Panc1 (cell line): ENCODE results near the gene WDR75. TPM values are rescaled to one million over a fixed set of nuclear protein-coding genes. Genes with fewer than 3 reads are reported as not detected.

Source experiments
- ATAC-seq: fragments of 200-7000 bp; cut with Tn5 transposase; 2 replicates; pipeline ENCODE4 v1.9.1; 2020; ENCODE audit warnings: mild to moderate bottlenecking, moderate library complexity
- BruUV-seq: library from RNA; stranded (reverse); fragments of 400-500 nt; replicated peaks from 2 replicates; lab custom pipeline; 2021; lab: Mats Ljungman, UMichigan
- CTCF ChIA-PET: fragments of 300-600 bp; sonication (Branson Sonifier 250); formaldehyde crosslinking; loops from one replicate; lab custom pipeline; 2022; ENCODE audit warnings: antibody characterized with exemption; lab: Charles Lee
- POLR2A ChIA-PET: fragments of 300-600 bp; sonication (Branson Sonifier 250); formaldehyde crosslinking; loops from one replicate; lab custom pipeline; 2022; ENCODE audit warnings: antibody characterized with exemption; lab: Charles Lee
- DNase-seq: peaks from one replicate; pipeline ENCODE4 v3.0.0-alpha.2; 2010; ENCODE audit warnings: low read depth, low spot score
- H3K27ac ChIP-seq: 2 replicates; pipeline ENCODE4 v1.5.1; 2011; ENCODE audit warnings: mild to moderate bottlenecking, low read length, inconsistent platforms
- H3K27me3 ChIP-seq: fragments of 200-500 bp; sonication (Bioruptor generic); 2 replicates; pipeline ENCODE4 v1.6.0; 2014; ENCODE audit warnings: low read length, inconsistent platforms; ENCODE audit not compliant: control insufficient read depth, insufficient read depth
- H3K36me3 ChIP-seq: fragments of 200-500 bp; sonication (Bioruptor generic); 2 replicates; pipeline ENCODE4 v1.5.1; 2014; ENCODE audit warnings: inconsistent platforms, mild to moderate bottlenecking, low read length, moderate library complexity; ENCODE audit not compliant: control insufficient read depth, insufficient read depth
- H3K4me1 ChIP-seq: 2 replicates; pipeline ENCODE4 v1.5.1; 2011; ENCODE audit warnings: inconsistent platforms, mild to moderate bottlenecking, low read length, moderate library complexity; ENCODE audit not compliant: control insufficient read depth, insufficient read depth
- H3K4me3 ChIP-seq, 2 experiments: 2 replicates each; pipeline ENCODE4 v1.5.1; 2011 to 2012; ENCODE audit warnings: low read depth in 2 of 2, low read length in 2 of 2, mild to moderate bottlenecking in 2 of 2, inconsistent platforms in 1 of 2, moderate library complexity in 1 of 2
- H3K9me3 ChIP-seq: fragments of 200-500 bp; sonication (Bioruptor generic); 2 replicates; pipeline ENCODE4 v1.5.1; 2014; ENCODE audit warnings: low read depth, mild to moderate bottlenecking, inconsistent platforms, low read length, moderate library complexity; ENCODE audit not compliant: control insufficient read depth, insufficient read depth
- POLR2AphosphoS5 ChIP-seq: IDR thresholded peaks from 2 replicates; pipeline ENCODE4 v1.6.1; 2012; ENCODE audit warnings: mild to moderate bottlenecking, low read depth, low read length, moderate library complexity
- SIN3A ChIP-seq: IDR thresholded peaks from 2 replicates; pipeline ENCODE4 v1.6.1; 2012; ENCODE audit warnings: low read depth, mild to moderate bottlenecking, low read length, moderate library complexity, borderline replicate concordance; ENCODE audit not compliant: insufficient read depth
- TCF7L2 ChIP-seq: IDR thresholded peaks from 2 replicates; pipeline ENCODE4 v1.6.1; 2011; ENCODE audit warnings: mild to moderate bottlenecking, low read depth, low read length, inconsistent platforms
- in situ Hi-C: cut with HindIII; loops from 2 replicates; pipeline ENCODE4 v1.10.0; 2016; ENCODE audit warnings: low sequenced_read_pairs, low pct_unique_long_range_greater_than_20kb
- intact Hi-C: fragments of 100-400 bp; cut with micrococcal nuclease; formaldehyde crosslinking; loops from one replicate; pipeline ENCODE4 v1.10.0; 2022; ENCODE audit not compliant: unreplicated experiment
- total RNA-seq: library from RNA; stranded (reverse); gene quantifications from one replicate; pipeline ENCODE4 v1.2.1, GENCODE V29; 2021; ENCODE audit not compliant: unreplicated experiment
- TF ChIP-seq, protein P1 (sequence below), 2 experiments: IDR thresholded peaks; 2 replicates each; pipeline ENCODE4 v1.6.1; 2011 to 2012; ENCODE audit warnings: low read depth in 2 of 2, control low read depth in 1 of 2, low read length in 1 of 2, mild to moderate bottlenecking in 1 of 2, moderate library complexity in 1 of 2; ENCODE audit not compliant: insufficient read depth in 1 of 2
- TF ChIP-seq, protein P2 (sequence below): fragments of 450-650 bp; IDR thresholded peaks from 2 replicates; pipeline ENCODE4 v1.5.1; 2017; ENCODE audit warnings: mild to moderate bottlenecking

The WDR75 gene
- total RNA-seq, 1 experiment from 2014 or later = 58.3 TPM

DNA sequence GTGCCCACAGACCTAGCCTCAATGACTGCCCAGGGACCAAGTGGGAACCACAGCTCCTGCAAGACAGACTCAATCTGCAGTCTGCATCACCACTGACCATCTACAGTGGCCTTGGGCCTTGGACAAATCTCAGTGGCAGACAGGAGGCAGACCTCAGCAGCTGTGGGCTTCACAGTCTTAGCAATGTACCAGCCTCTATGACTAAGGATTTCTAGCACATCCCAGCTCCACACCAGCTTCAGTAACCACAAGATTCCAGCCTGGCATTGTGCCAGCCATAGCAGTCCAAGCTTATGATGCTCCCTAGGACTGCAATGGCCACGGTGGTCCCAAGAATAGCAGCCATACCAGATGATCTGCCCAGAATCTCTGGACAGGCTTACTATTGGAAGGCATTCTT lies 19.6 kb upstream of the WDR75 start:
- no peaks in the 10 kb centered on the region for H3K36me3 ChIP-seq
- intact Hi-C loops (no loop called here), in situ Hi-C loops (no loop called here)
- ChIA-PET CTCF (no interaction called here), POLR2A (no interaction called here)
- H3K4me1 ChIP-seq = no peaks in the 10 kb centered on the region
- ATAC-seq (no peak), DNase-seq (no peak)
- BruUV-seq = no TSS peak
- no peak overlapping the region for H3K4me3 ChIP-seq
- TF ChIP-seq, protein P1, sequence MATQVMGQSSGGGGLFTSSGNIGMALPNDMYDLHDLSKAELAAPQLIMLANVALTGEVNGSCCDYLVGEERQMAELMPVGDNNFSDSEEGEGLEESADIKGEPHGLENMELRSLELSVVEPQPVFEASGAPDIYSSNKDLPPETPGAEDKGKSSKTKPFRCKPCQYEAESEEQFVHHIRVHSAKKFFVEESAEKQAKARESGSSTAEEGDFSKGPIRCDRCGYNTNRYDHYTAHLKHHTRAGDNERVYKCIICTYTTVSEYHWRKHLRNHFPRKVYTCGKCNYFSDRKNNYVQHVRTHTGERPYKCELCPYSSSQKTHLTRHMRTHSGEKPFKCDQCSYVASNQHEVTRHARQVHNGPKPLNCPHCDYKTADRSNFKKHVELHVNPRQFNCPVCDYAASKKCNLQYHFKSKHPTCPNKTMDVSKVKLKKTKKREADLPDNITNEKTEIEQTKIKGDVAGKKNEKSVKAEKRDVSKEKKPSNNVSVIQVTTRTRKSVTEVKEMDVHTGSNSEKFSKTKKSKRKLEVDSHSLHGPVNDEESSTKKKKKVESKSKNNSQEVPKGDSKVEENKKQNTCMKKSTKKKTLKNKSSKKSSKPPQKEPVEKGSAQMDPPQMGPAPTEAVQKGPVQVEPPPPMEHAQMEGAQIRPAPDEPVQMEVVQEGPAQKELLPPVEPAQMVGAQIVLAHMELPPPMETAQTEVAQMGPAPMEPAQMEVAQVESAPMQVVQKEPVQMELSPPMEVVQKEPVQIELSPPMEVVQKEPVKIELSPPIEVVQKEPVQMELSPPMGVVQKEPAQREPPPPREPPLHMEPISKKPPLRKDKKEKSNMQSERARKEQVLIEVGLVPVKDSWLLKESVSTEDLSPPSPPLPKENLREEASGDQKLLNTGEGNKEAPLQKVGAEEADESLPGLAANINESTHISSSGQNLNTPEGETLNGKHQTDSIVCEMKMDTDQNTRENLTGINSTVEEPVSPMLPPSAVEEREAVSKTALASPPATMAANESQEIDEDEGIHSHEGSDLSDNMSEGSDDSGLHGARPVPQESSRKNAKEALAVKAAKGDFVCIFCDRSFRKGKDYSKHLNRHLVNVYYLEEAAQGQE (IDR thresholded peaks at IDR 0.05; ENCODE audit: insufficient read depth in 1 of 2, low read depth in 2 of 2, low read length in 1 of 2) = no peak
- no peak for TF ChIP-seq POLR2AphosphoS5
- no peak for TF ChIP-seq SIN3A
- no peak for TF ChIP-seq TCF7L2
- TF ChIP-seq, protein P2, sequence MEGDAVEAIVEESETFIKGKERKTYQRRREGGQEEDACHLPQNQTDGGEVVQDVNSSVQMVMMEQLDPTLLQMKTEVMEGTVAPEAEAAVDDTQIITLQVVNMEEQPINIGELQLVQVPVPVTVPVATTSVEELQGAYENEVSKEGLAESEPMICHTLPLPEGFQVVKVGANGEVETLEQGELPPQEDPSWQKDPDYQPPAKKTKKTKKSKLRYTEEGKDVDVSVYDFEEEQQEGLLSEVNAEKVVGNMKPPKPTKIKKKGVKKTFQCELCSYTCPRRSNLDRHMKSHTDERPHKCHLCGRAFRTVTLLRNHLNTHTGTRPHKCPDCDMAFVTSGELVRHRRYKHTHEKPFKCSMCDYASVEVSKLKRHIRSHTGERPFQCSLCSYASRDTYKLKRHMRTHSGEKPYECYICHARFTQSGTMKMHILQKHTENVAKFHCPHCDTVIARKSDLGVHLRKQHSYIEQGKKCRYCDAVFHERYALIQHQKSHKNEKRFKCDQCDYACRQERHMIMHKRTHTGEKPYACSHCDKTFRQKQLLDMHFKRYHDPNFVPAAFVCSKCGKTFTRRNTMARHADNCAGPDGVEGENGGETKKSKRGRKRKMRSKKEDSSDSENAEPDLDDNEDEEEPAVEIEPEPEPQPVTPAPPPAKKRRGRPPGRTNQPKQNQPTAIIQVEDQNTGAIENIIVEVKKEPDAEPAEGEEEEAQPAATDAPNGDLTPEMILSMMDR = no peak
- H3K9me3 ChIP-seq = no peaks in the 10 kb centered on the region
- H3K27me3 ChIP-seq = no peaks in the 10 kb centered on the region
- no peak overlapping the region for H3K27ac ChIP-seq

DNA sequence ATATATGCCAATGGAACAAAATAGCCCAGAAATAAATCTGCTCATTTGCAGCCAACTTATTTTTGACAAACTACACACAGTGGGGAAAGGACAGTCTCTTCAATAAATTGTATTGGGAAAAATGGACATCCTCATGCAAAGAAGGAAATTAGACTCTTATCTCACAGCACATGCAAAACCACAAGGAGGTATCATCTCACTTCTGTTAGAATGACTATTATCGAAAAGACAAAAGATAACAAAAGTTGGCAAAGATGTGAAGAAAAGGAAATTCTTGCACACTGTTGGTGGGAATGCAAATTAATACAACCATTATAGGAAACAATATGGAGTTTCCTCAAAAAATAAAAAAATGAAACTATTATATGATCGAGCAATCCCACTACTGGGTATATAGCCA lies 16.3 kb upstream of the WDR75 start:
- Histone ChIP-seq H3K27me3 (no peaks in the 10 kb centered on the region; the same call in 1 of the 2 replicates), H3K36me3 (no peaks in the 10 kb centered on the region), H3K4me1 (no peaks in the 10 kb centered on the region), H3K27ac (no peak overlapping the region), H3K9me3 (no peaks in the 10 kb centered on the region), H3K4me3 (no peak overlapping the region)
- ChIA-PET POLR2A (no interaction called here), CTCF (no interaction called here)
- TF ChIP-seq TCF7L2 = no peak
- no peak for TF ChIP-seq SIN3A
- TF ChIP-seq, protein P1 (IDR thresholded peaks at IDR 0.05; ENCODE audit: insufficient read depth in 1 of 2, low read depth in 2 of 2, low read length in 1 of 2) = no peak
- TF ChIP-seq POLR2AphosphoS5 = no peak
- TF ChIP-seq, protein P2 = no peak
- DNase-seq = no peak
- BruUV-seq = no TSS peak
- intact Hi-C loops = no loop called here
- in situ Hi-C loops = no loop called here
- no peak for ATAC-seq
